ENCODE results near the gene KCNK1.
A peak's percentile ranks its signal among the peaks of the same experiment; 100 is the strongest.
"Not testable (repeated sequence)": the region's sequence is repeated elsewhere in the genome, so short reads cannot be mapped to it uniquely, and the experiment has no call there.

The KCNK1 gene

DNA sequence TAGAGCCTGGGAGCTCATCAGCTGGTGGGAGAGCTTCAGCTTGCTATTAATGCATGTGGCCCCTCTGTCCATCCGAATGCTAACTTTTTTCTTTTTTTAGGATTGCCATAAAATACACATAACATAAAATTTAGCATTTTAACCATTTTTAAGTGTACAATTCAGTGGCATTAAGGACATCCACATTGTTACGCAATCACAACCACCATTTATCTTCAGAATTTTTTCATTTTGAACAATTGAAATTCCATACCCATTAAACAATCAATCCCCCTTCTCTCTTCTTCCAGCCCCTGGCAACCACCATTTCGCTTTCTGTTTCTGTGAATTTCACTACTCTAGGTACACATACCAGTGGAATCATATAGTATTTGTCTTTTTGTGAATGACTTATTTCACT is 4.9 kb upstream of the KCNK1 start:
- DNase-seq = no peak

DNA sequence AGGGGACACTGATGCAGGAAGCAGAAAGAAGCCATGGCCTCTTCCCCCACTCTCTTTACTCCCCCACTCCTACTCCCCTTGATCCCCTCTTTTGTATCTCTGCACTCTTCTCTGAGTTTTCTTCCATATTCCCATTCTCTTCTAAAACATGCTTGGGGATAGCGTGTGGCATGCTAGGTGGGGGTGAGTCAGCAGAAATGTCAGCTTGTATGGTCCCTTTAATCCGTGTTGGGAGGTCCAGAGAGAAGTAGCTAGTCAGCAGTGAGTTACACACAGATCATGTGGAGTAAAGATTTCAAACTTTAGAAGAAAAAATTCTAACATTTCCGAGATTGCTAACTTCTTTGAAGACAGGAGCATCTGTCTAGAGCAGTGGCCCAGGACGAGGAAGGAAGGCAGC is 4.0 kb upstream of the KCNK1 start:
- DNase-seq = no peak

DNA sequence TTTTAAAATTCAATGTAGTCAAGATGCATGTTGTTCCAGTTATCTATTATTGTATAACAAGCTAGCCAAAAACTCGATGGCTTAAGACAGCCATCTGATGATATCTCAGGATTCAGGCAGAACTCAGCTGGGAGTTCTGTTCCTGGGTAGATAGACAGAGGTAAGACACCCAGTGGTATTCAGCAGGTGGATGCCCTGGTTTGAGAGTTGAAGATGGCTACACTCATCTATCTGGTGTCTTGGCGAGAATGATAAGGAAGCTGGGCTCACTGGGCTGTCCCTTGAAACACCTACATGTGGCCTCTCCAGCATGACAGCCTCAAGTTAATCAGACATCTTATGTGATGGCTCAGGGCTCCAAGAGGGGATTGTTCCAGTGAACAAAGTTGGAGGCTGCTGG is 3.3 kb upstream of the KCNK1 start:
- DNase-seq = no peak

DNA sequence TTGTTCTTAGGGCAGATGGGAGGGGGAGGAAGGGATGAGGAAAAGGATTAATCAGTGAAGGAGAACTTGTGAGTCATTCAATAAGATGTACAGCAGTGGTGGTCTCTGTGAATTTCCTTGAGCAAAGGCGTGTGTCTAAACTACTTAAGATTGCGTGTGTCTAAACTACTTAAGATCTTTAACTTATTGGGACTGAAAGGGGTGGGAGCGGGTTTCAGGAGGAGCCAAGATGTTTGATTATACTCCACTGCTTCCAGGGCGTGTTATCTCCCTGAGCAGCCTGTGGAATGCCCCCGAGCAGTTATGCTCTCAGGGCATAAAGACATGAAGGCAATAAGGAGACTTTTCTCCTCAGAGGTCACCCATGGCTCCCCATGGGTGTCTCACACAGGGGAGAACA is 2.5 kb upstream of the KCNK1 start:
- DNase-seq = not testable (repeated sequence)

DNA sequence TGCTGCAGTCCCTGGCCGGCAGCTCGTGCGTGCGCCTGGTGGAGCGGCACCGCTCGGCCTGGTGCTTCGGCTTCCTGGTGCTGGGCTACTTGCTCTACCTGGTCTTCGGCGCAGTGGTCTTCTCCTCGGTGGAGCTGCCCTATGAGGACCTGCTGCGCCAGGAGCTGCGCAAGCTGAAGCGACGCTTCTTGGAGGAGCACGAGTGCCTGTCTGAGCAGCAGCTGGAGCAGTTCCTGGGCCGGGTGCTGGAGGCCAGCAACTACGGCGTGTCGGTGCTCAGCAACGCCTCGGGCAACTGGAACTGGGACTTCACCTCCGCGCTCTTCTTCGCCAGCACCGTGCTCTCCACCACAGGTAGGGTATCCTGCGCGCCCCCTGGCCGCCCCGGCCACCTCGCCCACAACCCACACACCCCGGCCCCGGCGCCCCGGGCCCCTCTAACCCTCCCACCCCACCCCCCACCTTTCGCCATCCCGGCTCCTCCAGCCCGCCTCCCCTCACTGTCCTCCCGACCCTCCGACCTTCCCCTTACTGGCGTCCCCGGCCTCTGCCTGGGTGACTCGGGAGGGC is 352 bp downstream of the KCNK1 start:
- DNase-seq = no peak

DNA sequence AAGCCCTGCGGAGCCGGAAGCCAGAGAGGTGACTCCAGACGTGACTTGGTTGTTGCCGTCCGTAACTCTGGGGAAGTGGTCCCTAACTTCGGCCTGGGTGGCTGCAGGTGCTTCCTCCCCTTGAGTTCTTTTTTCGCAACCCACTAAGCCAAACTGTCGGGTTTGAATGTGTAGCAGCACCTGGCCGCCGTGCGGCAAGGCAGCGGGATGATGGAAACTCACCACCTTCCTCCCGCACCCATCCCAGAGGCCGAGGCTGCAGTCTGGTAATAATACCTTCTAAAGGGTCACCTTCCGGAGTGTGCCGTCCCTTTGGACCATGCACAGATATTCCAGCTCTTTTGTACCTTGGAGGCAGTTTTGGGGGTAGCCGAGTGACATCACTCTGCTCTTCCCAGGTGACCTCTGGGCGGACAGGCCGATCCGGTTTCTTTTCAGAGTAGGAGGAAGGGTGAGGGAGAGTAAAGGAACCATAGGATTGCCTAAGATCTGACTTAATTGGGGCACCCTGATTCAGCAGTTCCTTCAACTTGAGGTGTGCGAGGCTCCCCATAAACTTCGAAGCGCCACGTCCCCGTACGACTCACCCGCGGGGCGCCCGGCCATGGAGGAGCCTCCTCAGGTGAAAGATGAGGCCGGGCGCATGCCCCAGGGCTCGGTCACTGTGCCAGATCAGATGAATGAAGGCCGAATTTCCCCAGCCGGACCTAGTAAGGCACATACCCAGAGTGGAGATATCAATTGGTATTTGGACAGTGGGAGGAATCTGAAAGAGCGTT is 1.0 kb downstream of the KCNK1 start:
- no peak for DNase-seq

DNA sequence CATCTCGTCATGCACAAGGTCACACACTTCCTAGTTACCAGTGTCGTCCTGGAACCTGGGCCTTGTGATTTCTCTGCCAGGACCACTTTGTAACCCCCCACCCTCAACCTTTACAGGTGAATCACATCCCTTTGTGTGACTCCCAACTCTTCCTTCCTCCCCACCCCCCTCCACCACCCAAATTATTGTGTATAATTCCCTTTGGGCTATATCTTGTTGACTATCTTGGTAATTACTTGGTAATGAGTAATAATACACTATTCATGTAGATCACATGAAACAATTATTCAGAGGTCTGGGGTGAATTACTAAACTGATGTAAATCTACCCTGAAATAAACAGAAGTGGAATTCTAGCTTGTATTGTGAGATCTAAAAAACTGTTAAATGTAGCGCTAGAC is 1.7 kb downstream of the KCNK1 start:
- DNase-seq = no peak

DNA sequence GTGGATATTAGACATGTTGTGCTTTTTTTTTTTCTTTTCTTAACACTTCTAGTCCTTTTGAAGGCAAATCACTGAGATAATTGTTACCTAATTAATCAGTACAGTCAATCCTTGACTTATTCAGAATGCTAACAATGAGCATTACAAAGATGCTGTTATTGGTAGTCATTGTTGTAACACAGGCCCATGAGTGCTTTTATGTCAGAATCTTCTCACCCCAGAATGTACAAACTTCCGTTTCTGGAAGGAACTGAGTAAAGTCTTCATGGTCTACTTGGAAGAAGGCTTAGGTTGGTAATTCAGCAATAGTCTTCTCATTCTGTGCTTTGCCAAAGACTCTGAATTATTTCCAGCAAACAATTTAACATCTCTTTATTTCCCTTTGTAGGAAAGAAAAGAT is 3.1 kb downstream of the KCNK1 start:
- DNase-seq = no peak

DNA sequence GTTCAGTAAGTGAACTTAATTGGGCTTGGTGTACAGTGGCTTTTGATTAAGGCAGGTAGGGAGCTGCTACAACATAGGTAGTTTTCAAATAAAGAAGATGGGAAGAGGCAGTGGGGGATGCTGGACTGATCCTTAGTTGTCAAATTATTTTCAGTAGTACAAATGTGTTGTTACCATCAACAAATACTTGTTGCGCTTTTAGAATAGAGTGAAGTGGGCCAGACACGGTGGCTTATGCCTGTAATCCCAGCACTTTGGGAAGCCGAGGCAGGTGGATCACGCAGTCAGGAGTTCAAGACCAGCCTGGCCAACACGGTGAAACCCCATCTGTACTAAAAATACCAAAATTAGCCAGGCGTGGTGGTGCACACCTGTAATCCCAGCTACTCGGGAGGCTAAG is 5.5 kb downstream of the KCNK1 start:
- DNase-seq = not testable (repeated sequence)

DNA sequence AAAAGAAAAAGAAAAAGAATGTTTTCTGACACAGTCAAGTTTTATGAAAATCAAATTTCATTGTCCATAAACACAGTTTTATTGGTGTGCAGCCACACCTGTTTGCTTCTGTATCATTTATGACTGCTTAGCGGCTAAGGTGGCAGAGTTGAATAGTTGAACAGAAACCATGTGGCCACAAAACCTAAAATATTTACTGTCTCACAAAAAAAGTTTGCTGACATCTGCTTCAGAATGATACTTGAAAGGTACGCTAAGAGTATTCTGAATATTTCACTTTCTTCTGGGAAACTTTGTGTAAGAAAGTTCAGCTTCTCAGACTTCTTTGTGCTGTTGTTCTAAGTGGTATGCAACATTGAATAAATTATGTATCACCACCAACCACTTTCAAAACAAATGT is 6.2 kb downstream of the KCNK1 start:
- no peak for DNase-seq

DNA sequence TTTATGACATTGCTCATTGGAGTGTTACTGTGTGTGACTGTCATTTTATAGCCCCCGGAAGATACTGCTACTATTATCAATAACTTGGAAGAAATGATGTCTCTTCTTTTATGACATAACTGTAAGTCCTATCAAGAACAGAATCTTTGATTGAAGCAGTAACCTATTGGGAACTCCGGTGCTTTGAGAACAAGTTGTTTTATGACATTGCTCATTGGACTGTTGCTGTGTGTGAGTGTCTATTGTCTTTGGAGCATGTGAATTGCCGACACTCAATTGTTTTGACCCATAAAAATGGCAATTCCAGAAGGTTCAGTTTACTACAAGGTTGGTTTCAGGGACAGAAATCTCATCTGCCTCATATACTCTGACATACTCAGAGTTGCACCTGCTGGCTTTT is 8.0 kb downstream of the KCNK1 start:
- DNase-seq = no peak

DNA sequence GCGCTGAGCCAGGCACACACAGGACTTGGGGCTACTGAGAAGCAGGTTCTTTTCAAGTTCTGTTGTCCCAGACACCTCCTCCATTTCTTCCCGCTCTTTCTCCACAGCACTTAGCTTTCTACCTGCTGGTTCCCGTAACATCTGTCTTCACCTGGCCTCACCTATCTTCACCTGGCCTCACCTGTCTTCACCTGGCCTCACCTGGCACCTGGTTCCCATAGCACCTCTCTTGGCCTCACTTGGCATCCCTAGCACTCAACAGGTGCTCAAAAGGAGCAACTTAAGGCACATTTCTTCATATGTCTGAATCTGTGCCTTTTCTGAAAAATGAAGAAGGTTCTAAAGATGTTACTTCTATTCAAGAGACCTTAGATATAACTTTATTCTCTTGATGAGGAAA is 10.4 kb downstream of the KCNK1 start:
- DNase-seq = no peak

DNA sequence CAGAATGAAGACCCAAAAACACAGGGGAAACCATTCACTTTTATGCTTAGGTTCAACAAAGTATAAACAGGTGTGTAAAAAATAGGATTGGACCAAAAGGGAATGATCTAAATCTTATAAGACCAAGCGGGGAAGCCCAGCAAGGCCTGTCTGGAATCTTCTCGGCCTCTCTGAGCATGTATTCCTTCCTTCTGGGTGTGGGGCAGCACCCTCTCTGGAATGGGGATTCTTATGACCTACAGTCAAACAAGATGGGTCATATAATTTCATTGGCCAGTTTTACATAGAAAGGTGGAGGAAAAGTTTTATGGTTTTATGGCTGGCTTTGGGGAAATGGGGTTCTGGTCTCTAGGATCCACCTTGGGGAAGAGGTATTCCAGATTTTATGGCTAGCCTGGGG is 11.2 kb downstream of the KCNK1 start:
- no peak for DNase-seq

DNA sequence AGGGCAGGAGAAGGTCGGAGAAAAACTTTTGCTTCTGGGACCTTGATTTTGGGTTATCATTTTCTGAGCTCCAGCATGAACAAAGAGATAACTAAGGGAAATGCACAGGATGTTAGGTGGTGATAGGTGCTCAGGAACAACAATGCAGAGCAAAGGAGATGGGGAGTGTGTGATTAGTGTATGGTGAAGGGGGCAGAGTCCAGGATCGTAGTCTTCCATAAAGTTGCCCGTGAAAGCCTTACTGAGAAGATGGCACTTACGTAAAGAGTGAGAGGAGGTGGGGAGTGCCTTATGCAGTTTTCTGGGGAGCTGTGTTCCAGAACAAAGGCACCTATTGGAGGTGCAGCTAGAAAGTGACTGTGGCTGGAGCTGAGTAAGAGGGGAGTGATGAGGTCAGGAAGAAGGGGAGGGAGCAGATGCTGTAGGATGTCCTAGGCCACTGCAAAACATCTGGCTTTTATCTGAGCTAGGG is 11.6 kb downstream of the KCNK1 start:
- no peak for DNase-seq

DNA sequence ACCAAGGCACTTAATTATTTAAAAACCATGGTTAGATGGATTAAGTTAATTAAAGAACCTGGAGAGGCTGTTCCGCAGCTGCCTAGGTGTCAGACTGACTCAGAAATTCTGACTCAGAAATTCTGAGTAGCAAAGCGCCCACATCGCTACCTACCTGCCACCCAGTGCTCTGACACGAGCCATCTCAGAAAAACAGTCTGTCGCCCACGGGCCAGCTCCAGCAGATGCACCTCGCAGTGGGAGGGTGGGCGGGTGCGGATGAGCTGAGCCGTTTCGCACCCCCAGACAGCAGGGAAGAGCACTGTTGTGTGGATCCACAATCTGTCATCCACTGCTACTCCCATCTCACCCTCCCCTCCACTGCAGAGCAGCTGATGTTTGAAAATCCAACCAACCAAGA is 13.5 kb downstream of the KCNK1 start:
- DNase-seq = peak; percentile 70

DNA sequence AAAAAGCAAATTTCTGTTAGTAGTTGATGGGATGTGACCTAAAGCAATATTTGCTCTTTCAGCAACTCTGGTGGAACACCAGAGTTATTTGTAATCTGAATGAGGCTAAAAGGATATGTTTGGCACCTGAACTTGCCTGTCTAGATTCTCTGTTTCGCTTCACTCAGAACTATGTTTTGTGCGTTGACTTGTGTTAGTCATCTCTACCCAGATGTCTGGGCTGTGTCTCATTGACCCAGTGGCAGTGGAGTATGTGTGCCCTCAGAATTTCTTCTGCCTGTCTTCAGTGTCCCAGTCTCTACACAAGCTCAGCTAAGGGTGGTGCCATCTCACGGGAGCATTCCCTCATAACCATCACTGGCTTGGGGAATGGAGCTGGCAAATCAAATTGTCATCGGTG is 13.9 kb downstream of the KCNK1 start:
- DNase-seq = no peak

DNA sequence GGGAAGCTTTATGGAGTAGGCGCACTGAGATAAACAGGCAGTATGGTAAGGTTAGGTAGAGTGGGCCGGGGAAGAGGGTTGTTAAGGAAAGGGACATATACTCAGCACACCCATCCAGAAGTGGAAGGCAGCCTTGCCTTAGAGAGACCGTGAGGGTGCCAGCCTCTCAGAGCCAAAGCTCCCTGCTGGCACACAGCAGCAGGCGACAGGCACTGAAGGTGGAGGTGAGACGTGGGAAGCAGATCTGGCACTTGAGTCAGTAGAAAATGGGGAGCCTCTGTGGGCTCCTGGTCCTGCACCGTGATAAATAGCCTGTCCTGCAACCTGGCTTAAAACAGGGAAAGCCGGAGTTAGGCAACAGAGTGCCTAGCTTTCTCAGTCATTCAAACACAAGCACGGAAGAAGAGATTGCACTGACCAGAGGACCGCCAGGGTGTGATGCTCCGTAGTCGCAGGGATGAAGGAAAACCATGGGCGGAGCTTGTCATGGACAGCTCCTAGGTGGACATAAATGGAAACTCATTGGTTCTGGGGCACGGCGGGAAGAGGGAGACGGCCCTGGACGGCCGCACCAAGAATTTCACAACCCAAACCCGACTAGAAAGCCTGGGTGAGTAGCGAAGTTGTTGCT is 15.5 kb downstream of the KCNK1 start:
- no peak for DNase-seq

DNA sequence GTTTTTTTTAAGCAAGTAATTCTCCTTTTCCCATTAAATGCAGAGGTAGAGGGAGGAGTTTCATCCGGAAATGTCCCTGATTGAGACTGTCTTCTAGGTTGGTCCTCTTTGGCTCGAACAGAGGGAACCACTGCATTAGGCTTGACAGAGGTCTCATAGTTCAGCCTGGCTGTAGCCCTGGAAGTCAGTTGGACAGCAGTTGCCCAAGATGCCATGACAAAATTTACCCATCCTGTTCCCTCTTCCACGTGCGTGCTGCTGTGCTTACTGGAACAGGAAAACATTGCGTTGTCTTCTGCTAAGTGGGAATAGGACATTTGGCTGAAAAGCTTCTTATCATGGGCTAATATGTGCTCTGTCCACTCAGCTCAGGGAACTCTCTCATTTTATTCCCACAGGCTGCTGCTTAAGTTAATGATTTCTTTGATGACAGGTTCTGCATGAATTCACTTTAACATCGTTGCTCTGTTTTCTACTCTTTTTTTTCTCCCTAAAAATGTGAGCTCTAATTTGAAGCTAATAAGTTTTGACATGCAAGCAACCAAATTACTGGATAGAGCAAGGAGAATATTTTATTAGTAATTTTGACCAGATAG is 18.0 kb downstream of the KCNK1 start:
- DNase-seq = no peak

DNA sequence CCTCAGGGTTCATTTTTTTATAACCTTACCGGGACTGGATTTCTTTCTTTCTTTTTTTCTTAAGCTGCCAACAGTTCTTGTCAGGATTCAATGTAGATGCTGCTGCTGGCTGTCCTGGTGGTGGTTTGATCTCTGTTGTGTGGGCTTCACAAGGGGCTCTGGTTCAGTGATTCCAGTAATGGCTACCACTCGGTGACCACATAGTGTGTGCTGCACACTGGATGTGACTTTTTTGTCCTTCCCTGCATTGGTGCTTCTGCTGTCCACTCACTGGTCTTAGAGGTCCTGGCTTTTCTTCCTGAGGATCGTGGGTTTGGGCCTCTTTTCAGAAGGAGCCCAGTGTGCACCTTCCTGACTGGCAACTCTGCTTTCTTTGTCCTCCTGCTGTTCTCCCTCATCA is 18.5 kb downstream of the KCNK1 start:
- no peak for DNase-seq

DNA sequence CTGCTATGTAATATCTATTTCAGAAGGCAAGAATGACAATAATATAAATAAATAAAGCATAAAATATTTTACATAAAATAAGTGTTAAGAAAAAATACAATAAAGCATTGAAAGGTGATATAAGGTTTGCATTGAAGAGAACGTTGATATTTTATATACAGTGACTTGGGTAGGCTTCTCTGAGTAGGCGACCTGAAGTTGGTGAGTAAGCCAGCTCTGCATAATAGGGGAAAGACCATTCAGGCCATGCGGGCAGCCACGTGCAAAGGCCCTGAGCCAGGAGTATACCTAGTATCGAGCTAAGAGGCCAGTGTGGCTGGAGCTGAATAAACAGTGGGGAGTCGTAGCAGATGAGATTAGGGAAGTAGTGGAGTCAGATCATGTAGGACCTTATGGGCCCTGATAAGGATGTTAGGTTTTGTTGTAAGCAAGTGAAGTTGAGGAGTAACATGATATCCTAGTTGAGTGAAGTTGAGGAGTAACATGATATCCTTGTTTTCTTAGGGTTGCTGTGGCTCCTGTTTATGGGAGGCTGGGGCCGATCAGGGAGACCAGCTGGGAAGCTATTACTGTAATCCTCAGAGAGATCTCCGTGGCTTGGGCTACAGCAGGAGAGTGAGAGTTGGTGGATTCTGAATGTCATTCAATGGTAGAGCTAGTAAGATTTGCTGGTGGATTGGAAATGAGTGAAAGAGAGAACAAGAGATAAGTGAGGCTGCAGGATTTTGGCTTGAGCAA is 22.0 kb downstream of the KCNK1 start:
- no peak for DNase-seq

DNA sequence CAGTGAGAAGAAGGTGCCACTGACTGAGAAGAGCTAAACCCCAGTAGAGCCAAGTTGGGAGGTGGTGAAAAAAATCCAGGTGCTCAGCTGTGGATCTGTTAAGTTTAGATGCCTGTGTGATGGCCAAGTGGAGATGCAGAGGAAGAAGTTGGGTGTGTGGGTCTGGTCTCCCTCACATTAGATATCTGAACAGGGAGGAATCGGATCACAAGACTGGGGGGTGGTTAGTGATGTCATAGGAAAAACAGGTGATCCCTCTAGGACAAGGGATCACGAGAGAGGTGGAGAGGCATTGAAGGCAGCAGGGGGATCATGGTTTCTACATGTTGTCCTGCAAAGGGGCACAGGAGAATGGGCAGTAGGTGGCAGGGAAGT is 22.6 kb downstream of the KCNK1 start:
- DNase-seq = no peak

DNA sequence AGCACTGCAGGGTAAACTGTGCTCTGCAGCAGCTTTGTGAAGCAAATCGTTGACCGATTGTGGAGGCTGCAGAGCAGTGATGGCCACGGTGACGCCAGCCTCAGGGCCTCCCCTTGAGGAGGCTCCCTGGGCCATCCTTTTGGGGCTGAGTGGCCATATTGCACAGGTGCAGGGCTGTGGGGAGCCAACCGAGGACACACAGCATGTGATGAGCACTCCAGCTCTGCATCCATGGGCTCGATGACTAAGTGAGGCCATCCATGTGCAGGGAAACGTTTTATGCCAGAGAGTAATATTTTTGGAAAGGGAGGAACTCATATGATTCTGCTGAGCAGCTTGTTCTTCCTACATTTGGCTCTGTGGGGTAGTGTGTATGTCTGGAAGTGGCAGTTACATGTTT is 24.6 kb downstream of the KCNK1 start:
- no peak for DNase-seq

DNA sequence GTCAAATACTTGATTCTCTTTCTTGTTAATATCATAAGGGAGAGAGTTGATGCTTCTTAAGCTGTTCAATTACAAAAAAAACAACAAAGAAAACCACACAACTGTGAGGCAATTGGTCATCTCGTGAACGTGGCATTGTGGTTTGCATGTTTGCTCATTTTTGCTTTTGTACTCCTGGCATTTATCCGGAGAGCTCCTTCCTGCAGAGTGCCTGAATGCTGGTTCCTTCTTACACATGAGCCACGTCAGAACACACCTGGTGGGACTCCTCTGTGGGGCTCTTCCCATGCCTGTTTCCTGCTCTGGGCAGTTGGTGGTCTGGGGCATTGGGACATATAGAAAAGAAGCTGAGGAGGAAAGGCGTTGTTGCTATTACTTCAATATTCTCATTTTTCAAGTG is 25.7 kb downstream of the KCNK1 start:
- DNase-seq = no peak

Measured in NCI-H1694 (cell line).